GM12891 (cell line): ENCODE results near the gene PLSCR3.

Experiments
- DNase-seq: peaks from one replicate; pipeline ENCODE4 v3.0.0; 2011; ENCODE audit warnings: low spot score; ENCODE audit not compliant: insufficient read length
- FAIRE-seq: peaks from 2 replicates; lab custom pipeline; 2011; peaks lifted over from hg19 to GRCh38; lab: Jason Lieb, UNC
- PAX5 ChIP-seq: IDR thresholded peaks from 2 replicates; pipeline ENCODE4 v1.6.1; 2011; ENCODE audit warnings: low read length, moderate library complexity, mild to moderate bottlenecking; ENCODE audit not compliant: insufficient read depth, severe bottlenecking
- POLR2A ChIP-seq: IDR thresholded peaks from 2 replicates; pipeline ENCODE4 v1.6.1; 2011; ENCODE audit warnings: low read depth, low read length, control low read depth
- POLR2AphosphoS5 ChIP-seq: IDR thresholded peaks from 2 replicates; pipeline ENCODE4 v1.6.1; 2011; ENCODE audit warnings: low read depth, low read length, control low read depth
- POU2F2 ChIP-seq: IDR thresholded peaks from 2 replicates; pipeline ENCODE4 v1.6.1; 2011; ENCODE audit warnings: low read depth, mild to moderate bottlenecking, control low read depth, low read length, moderate library complexity
- SPI1 ChIP-seq: IDR thresholded peaks from 2 replicates; pipeline ENCODE4 v1.6.1; 2011; ENCODE audit warnings: low read depth, low read length, control low read depth
- TAF1 ChIP-seq: IDR thresholded peaks from 2 replicates; pipeline ENCODE4 v1.6.1; 2011; ENCODE audit warnings: low read depth, low read length, control low read depth

The PLSCR3 gene

GRCh38 chr17:7426896-7427489 lies 32.7 kb upstream of the PLSCR3 start:
- DNase-seq (no peak), FAIRE-seq (no peak)
- TF ChIP-seq POLR2A = no peak
- no peak for TF ChIP-seq PAX5

- FAIRE-seq (no peak), DNase-seq (no peak)
- no peak for TF ChIP-seq PAX5
- no peak for TF ChIP-seq SPI1
- no peak for TF ChIP-seq POU2F2
- TF ChIP-seq TAF1 = no peak
- TF ChIP-seq POLR2A = no peak
- TF ChIP-seq POLR2AphosphoS5 = no peak
Measured at GRCh38 chr17:7426203-7426863, 32.0 kb upstream of the PLSCR3 start.

GRCh38 chr17:7425756-7426155 lies 31.4 kb upstream of the PLSCR3 start:
- TF ChIP-seq SPI1 = no peak
- no peak for TF ChIP-seq POLR2A
- TF ChIP-seq POU2F2 = no peak
- TF ChIP-seq POLR2AphosphoS5 = no peak
- no peak for TF ChIP-seq TAF1
- TF ChIP-seq PAX5 = no peak
- DNase-seq (no peak), FAIRE-seq (no peak)

- FAIRE-seq = no peak
- DNase-seq = no peak
- TF ChIP-seq POLR2AphosphoS5 = no peak
- no peak for TF ChIP-seq POU2F2
- no peak for TF ChIP-seq SPI1
- TF ChIP-seq POLR2A = no peak
- TF ChIP-seq TAF1 = no peak
- TF ChIP-seq PAX5 = no peak
Measured at GRCh38 chr17:7425316-7425715, 31.0 kb upstream of the PLSCR3 start, which contains the start of gene SPEM2. Gene SPEM2, plus strand, starts transcription at chr17:7425616. Its CDS starts 73 bp downstream, at chr17:7425689.

GRCh38 chr17:7423679-7424078 lies 29.4 kb upstream of the PLSCR3 start:
- TF ChIP-seq POLR2AphosphoS5 (no peak), SPI1 (no peak), TAF1 (no peak), PAX5 (no peak), POU2F2 (no peak), POLR2A (no peak)
- DNase-seq = no peak
- FAIRE-seq = peak; percentile 20

GRCh38 chr17:7421186-7421585 lies 26.9 kb upstream of the PLSCR3 start:
- FAIRE-seq = no peak
- no peak for DNase-seq
- TF ChIP-seq TAF1 (no peak), POLR2AphosphoS5 (no peak), POU2F2 (no peak)

GRCh38 chr17:7419819-7420610 lies 25.7 kb upstream of the PLSCR3 start, which contains the start of gene SPEM1:
Gene SPEM1, plus strand, starts transcription at chr17:7420324. Its CDS starts 61 bp downstream, at chr17:7420385.
- TF ChIP-seq PAX5 (no peak), TAF1 (no peak), POLR2AphosphoS5 (no peak), POLR2A (no peak), POU2F2 (no peak), SPI1 (no peak)
- DNase-seq = no peak
- no peak for FAIRE-seq

GRCh38 chr17:7418472-7419152 lies 24.3 kb upstream of the PLSCR3 start:
- no peak for FAIRE-seq
- TF ChIP-seq SPI1 (no peak), TAF1 (no peak), POU2F2 (no peak), PAX5 (no peak), POLR2AphosphoS5 (no peak), POLR2A (no peak)
- no peak for DNase-seq

- TF ChIP-seq SPI1 = no peak
- no peak for TF ChIP-seq POLR2A
- TF ChIP-seq POLR2AphosphoS5 = no peak
- TF ChIP-seq PAX5 = no peak
- DNase-seq = no peak
- no peak for FAIRE-seq
Measured at GRCh38 chr17:7417056-7417655, 22.8 kb upstream of the PLSCR3 start.
